Activated naive CD8-positive, alpha-beta T cell treated with anti-CD3 and anti-CD28 coated beads, Interleukin-2, amount 50 U/mL, for 16 hours (primary cell): ENCODE data around the gene FEN1.

ENCODE experiments used
- DNase-seq: peaks from one replicate; pipeline ENCODE4 v3.0.0-alpha.2; 2020; ENCODE audit warnings: low read depth, low spot score

FEN1 gene

DNA sequence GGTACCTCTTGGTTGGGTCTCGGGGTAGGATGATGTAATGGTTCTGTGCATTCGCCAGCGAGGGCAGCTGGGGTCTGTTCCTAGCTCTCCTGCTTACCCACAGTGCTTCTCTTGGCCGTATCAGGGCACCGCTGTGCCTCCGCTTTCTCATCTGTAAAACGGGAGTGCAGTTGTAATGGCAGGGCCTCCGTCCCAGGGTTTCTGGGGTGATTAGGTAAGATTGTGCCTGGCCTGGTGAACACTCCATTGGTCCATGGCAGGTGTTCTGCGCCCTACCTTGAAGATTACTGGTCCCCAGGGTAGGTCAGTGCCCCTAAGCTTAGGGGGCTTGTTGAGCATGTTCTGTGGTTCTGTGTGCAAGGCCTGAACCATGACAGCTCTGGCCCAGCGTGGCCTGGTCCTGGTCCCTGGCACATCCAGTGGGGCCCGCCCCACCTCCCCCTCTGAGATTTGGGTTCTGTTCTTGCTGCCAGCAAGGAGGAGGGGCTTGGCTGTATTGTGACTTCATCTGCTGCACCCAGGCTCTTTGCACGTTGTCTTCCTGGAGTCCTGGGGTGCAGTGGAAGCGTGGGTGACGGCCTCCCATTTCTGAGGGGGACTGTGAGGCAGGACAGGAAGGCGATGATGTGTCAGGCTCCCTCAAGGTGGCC is 35.4 kb upstream of the FEN1 start:
- DNase-seq: no peak

- no peak for DNase-seq
These were observed 31.8 kb upstream of the FEN1 start for GRCh38 chr11:61760946-61761345.

- DNase-seq: no peak
These were observed 31.1 kb upstream of the FEN1 start for GRCh38 chr11:61761440-61762222.

GRCh38 chr11:61762223-61762615 is 30.5 kb upstream of the FEN1 start:
- no peak for DNase-seq

GRCh38 chr11:61762798-61763197 is 29.9 kb upstream of the FEN1 start:
- DNase-seq: no peak

DNA sequence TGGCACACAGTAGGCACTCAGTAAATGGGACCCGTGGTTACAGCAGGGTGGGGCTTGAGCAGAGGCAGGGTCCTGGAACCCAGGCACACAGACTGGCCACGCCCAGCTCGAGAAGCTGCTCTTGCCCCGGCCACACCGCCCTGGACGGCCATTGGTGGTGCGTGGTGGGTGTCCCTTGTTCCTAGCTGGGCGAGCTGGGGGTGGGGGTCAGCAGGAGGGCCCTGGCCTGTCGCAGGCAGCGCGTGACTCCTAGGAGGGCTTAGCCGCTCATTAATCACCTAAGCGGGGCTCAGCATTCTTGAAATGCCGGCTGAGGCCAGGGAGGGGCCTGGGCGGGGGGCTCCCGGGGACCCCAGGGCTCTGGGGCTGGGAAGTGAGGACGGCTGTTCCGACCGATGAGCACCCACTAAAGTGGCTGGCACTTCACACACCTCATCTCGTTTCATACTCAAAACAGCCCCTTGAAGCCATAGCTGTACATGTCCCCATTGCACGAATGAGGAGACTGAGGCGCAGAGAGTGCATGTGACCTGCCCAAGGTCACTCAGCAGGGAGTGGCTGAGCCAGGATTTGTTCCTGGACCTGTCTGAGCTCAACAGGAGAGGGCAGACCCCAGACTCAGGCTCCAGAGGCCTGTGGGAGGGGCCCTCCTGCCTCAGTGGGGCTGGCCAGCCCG is 28.6 kb upstream of the FEN1 start:
- no peak for DNase-seq

GRCh38 chr11:61764606-61765260 is 28.0 kb upstream of the FEN1 start:
- DNase-seq: no peak

- DNase-seq: no peak
These were observed 27.0 kb upstream of the FEN1 start for GRCh38 chr11:61765550-61766253.

DNA sequence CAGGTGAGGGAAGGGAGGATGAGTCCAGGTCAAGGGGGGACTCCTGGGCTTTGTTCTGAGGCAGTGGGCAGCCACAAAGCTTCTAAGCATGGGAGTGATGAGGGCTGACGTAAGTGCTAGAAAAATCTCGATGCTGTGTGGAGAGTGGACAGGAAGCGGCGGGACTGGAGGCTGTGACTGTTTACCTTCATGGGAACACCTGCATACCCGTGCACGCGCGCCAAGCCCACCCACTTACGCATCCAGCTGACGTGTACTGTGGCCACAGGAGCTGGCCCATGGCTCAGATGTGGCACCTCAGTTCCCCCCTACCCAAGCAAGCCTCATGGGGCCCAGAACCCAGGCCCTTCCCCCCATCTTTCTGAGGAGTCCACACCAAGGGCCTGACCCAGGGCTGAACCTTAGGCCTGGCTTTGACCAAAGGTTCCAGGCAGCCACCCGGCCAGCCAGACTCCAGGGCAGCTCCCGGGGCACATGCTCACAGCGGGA is 26.3 kb upstream of the FEN1 start:
- no peak for DNase-seq

DNA sequence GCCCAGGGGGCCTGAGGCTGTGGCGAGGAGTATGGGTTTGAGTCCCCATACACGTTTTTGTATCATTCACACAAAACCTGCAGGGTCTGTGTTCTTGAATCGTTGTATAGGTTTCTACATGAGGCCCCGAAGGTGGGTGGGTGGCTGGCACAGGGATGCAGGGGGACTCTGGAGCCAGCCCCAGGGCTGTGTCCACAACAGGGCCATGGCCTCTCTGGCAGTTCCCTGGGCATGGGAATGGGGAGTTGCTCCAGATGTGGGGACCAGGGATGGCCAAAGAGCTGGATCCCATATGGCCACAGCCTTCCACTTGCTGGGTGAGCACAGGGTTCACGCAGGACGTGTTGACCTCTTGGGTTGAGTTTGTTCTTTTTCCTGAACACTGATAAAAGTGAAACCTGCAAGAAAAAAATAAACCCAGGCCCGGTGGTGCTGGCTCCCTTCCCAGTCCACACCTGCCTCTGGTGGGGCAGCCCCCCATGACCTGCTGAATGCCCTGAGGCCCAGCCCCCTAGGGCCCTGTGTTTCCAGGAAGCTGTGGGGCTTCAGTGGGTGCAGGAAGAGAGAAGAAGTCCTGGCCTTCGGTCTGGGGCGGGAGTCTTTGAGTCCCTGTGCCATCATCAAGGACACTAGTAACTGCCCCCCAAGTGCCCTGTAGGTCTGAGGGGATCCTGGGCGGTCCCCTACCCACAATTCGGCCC is 24.2 kb upstream of the FEN1 start:
- no peak for DNase-seq

- no peak for DNase-seq
These were observed 23.4 kb upstream of the FEN1 start for GRCh38 chr11:61769169-61769920.

DNA sequence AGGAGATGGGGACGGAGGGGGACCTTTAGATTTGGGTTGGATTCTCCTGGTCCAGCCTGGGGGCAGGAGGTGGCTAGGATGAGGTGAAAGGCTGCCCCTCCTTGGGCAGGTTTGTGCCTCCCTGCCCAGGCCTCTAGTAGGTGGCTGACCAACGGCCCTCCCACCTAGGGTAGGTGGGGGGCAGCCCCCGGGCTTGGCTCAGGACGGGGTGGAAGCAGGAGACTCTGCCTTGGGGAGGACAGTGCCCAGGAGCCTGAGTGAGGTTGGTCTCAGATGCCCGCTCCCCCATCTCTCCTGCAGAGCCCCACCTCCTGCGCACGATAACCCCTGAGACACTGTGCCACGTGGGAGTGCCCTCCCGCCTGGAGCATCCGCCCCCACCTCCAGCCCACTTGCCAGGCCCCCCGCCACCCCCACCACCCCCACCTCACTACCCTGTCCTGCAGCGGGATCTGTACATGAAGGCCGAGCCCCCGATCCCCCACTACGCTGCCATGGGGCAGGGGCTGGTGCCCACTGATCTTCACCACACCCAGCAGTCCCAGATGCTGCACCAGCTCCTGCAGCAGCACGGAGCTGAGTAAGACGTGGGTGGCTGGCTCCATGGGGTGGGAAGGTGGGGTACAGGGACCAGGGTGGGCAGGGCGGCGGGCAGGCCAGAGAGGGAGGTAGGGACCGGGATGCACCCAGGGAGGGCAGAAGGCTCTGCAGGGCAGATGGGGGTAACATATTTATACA is 22.6 kb upstream of the FEN1 start:
- no peak for DNase-seq

GRCh38 chr11:61771195-61771894 is 21.4 kb upstream of the FEN1 start:
- no peak for DNase-seq

GRCh38 chr11:61771985-61772455 is 20.7 kb upstream of the FEN1 start:
- DNase-seq: no peak

- DNase-seq: no peak
These were observed 19.4 kb upstream of the FEN1 start for GRCh38 chr11:61773356-61773755.

- DNase-seq: no peak
These were observed 18.9 kb upstream of the FEN1 start for GRCh38 chr11:61773809-61774208.

DNA sequence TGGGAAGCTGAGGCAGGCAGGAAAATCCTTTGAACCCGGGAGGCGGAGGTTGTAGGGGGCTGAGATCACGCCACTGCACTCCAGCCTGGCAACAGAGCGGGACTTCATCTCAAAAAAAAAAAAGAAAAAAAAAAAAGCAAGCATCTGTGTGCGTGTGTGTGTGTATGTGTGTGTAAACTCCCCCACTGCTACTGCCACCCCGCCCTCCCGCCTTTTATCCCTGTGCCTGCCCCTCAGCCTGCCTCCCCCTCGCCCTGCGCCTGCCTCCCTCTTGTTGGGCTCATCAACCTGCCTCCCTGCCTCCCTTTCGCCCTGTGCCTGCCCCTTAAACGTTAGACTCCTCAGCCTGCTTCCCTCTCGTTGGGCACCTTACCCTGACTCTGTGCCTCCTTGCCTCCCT is 18.3 kb upstream of the FEN1 start:
- no peak for DNase-seq

- no peak for DNase-seq
These were observed 17.6 kb upstream of the FEN1 start for GRCh38 chr11:61775106-61775505.
